ENCODE data around the gene CRHR2. TPM values are rescaled to one million over a fixed set of nuclear protein-coding genes. Genes with fewer than 3 reads are reported as not detected.
A peak's percentile ranks its signal among the peaks of the same experiment; 100 is the strongest.

Gene CRHR2
- total RNA-seq, 2 experiments from 2014 or later = not detected

GRCh38 chr7:30727061-30727945 is 45.0 kb upstream of the CRHR2 start:
- intact Hi-C loops (cut with DNase I, micrococcal nuclease) = loop anchor here in 1 of 2 experiments (1.0 to 5.0 kb wide), 2 partner anchors 13 to 135 kb away; partner anchors contain the start of gene GARS1
- ChIA-PET CTCF (interaction anchor here (1.3 to 1.4 kb wide), 2 partner anchors 11 to 13 kb away, joined by 5 to 8 read pairs; no protein-coding TSS in a partner anchor), POLR2A (interaction anchor here (1.0 to 4.8 kb wide), 13 partner anchors 9 to 442 kb away, joined by 3 to 115 read pairs (median 4); partner anchors contain the start of genes MINDY4 and NOD1)
- Mint-ChIP-seq H3K4me3 (peak overlapping the region; percentile 78), H3K9me3 (no peaks in the 10 kb centered on the region), H3K36me3 (ENCODE audit: low read depth) (peaks cover 11% of the 10 kb centered on the region), H3K4me1 (ENCODE audit: low read depth) (peaks cover 75% of the 10 kb centered on the region), H3K27me3 (no peaks in the 10 kb centered on the region), H3K27ac (peak overlapping the region; percentile 85)
- peaks cover 61% of the 10 kb centered on the region for H3K4me1 ChIP-seq (ENCODE audit: insufficient read depth, low read length)
- H3K27ac ChIP-seq (ENCODE audit: low read depth in 1 of 2, low read length in 2 of 2) = peak overlapping the region; percentile 47 to 71
- H3K4me3 ChIP-seq (ENCODE audit: low read length) = peak overlapping the region; percentile 62
- no peaks in the 10 kb centered on the region for H3K27me3 ChIP-seq (ENCODE audit: control insufficient read depth in 1 of 2, insufficient read depth in 2 of 2, low read length in 2 of 2)
- no peaks in the 10 kb centered on the region for H3K9me3 ChIP-seq (ENCODE audit: control insufficient read depth in 1 of 2, insufficient read depth in 1 of 2, low read length in 2 of 2)
- peak; percentile 26 to 93 (median 56) for DNase-seq
- H3K36me3 ChIP-seq (ENCODE audit: insufficient read depth, low read length) = no peaks in the 10 kb centered on the region
- ATAC-seq (ENCODE audit: poor library complexity) = peak; percentile 93
- TF ChIP-seq CTCF (IDR thresholded peaks at IDR 0.05) = no peak

GRCh38 chr7:30726296-30727006 is 44.2 kb upstream of the CRHR2 start:
- peak overlapping the region; percentile 62 for H3K4me3 ChIP-seq (ENCODE audit: low read length)
- peak; percentile 22 for ATAC-seq (ENCODE audit: poor library complexity)
- no peaks in the 10 kb centered on the region for H3K36me3 ChIP-seq (ENCODE audit: insufficient read depth, low read length)
- Mint-ChIP-seq H3K4me3 (peak overlapping the region; percentile 78), H3K4me1 (ENCODE audit: low read depth) (peaks cover 72% of the 10 kb centered on the region), H3K27me3 (no peaks in the 10 kb centered on the region), H3K9me3 (no peaks in the 10 kb centered on the region), H3K27ac (peak overlapping the region; percentile 85), H3K36me3 (ENCODE audit: low read depth) (peaks cover 17% of the 10 kb centered on the region)
- intact Hi-C loops (cut with DNase I, micrococcal nuclease) = loop anchor here (1.0 to 5.0 kb wide), 2 partner anchors 14 to 134 kb away; partner anchors contain the start of gene GARS1 (in 1 of the 2)
- peaks cover 58% of the 10 kb centered on the region for H3K4me1 ChIP-seq (ENCODE audit: insufficient read depth, low read length)
- DNase-seq = peak in 8 of 14 experiments; percentile 11 to 57 (median 33)
- H3K27me3 ChIP-seq (ENCODE audit: control insufficient read depth in 1 of 2, insufficient read depth in 2 of 2, low read length in 2 of 2) = no peaks in the 10 kb centered on the region
- peak; percentile 49 for TF ChIP-seq CTCF (IDR thresholded peaks at IDR 0.05)
- ChIA-PET CTCF (interaction anchor here (1.3 to 1.4 kb wide), 2 partner anchors 12 to 14 kb away, joined by 5 to 8 read pairs; no protein-coding TSS in a partner anchor), POLR2A (interaction anchor here (1.0 to 4.8 kb wide), 13 partner anchors 10 to 441 kb away, joined by 3 to 115 read pairs (median 4); partner anchors contain the start of genes MINDY4 and NOD1)
- no peaks in the 10 kb centered on the region for H3K9me3 ChIP-seq (ENCODE audit: control insufficient read depth in 1 of 2, insufficient read depth in 1 of 2, low read length in 2 of 2)
- H3K27ac ChIP-seq (ENCODE audit: low read depth in 1 of 2, low read length in 2 of 2) = peak overlapping the region in 1 of 2 donors; percentile 71

- CTCF ChIA-PET = no interaction called here
- POLR2A ChIA-PET = no interaction called here
Observed at GRCh38 chr7:30723776-30724175, 41.5 kb upstream of the CRHR2 start.

More at GRCh38 chr7:30723776-30724175, 41.5 kb upstream of the CRHR2 start:
- no peak overlapping the region for H3K4me3 ChIP-seq (ENCODE audit: low read length)
- Mint-ChIP-seq H3K27me3 (no peaks in the 10 kb centered on the region), H3K27ac (no peak overlapping the region), H3K9me3 (peaks cover 4% of the 10 kb centered on the region), H3K36me3 (ENCODE audit: low read depth) (peaks cover 43% of the 10 kb centered on the region), H3K4me3 (no peak overlapping the region), H3K4me1 (ENCODE audit: low read depth) (peaks cover 49% of the 10 kb centered on the region)
- H3K27ac ChIP-seq (ENCODE audit: low read depth in 1 of 2, low read length in 2 of 2) = no peak overlapping the region
- no peaks in the 10 kb centered on the region for H3K27me3 ChIP-seq (ENCODE audit: control insufficient read depth in 1 of 2, insufficient read depth in 2 of 2, low read length in 2 of 2)
- intact Hi-C loops (cut with DNase I, micrococcal nuclease) = no loop called here
- H3K4me1 ChIP-seq (ENCODE audit: insufficient read depth, low read length) = peaks cover 34% of the 10 kb centered on the region
- H3K9me3 ChIP-seq (ENCODE audit: control insufficient read depth in 1 of 2, insufficient read depth in 1 of 2, low read length in 2 of 2) = peaks cover 6 to 15% of the 10 kb centered on the region in 2 experiments
- DNase-seq (no peak), ATAC-seq (ENCODE audit: poor library complexity) (no peak)
- TF ChIP-seq CTCF (IDR thresholded peaks at IDR 0.05) = no peak
- peaks cover 6% of the 10 kb centered on the region for H3K36me3 ChIP-seq (ENCODE audit: insufficient read depth, low read length)

All from CD4-positive, alpha-beta T cell (primary cell).